ENCODE measurements around the gene GSTO1.

- TF ChIP-seq BACH2 (CRISPR knock-in tag; IDR thresholded peaks at IDR 0.05; ENCODE audit: borderline replicate concordance): no peak
- TF ChIP-seq OSR1 (CRISPR knock-in tag; IDR thresholded peaks at IDR 0.05): no peak
- TF ChIP-seq ISL1 (CRISPR knock-in tag; IDR thresholded peaks at IDR 0.05): no peak
- no peak for TF ChIP-seq PATZ1 (CRISPR knock-in tag; IDR thresholded peaks at IDR 0.05; ENCODE audit: borderline replicate concordance)
- no peak for TF ChIP-seq ZFP3 (CRISPR knock-in tag; IDR thresholded peaks at IDR 0.05)
- no peak for TF ChIP-seq CREB5 (CRISPR knock-in tag; IDR thresholded peaks at IDR 0.05; ENCODE audit: low read depth)
- TF ChIP-seq POU6F1 (CRISPR knock-in tag; IDR thresholded peaks at IDR 0.05; ENCODE audit: borderline replicate concordance, low read depth): no peak
- TF ChIP-seq ZNF8 (CRISPR knock-in tag; IDR thresholded peaks at IDR 0.05): no peak
- no peak for TF ChIP-seq ZFP30 (CRISPR knock-in tag; IDR thresholded peaks at IDR 0.05)
Observed at GRCh38 chr10:104304356-104304745, 49.7 kb downstream of the GSTO1 start.
